Measurements from ENCODE around the gene EMP2. TPM values are rescaled to one million over a fixed set of nuclear protein-coding genes. Genes with fewer than 3 reads are reported as not detected.

Gene EMP2
- total RNA-seq, 4 donors from 2014 or later, result 7.9 to 13.5 (median 11.7) TPM

- no peak for DNase-seq
- no peaks in the 10 kb centered on the region for H3K27me3 ChIP-seq
- no peak for TF ChIP-seq POLR2A (IDR thresholded peaks at IDR 0.05)
- TF ChIP-seq, protein P1, sequence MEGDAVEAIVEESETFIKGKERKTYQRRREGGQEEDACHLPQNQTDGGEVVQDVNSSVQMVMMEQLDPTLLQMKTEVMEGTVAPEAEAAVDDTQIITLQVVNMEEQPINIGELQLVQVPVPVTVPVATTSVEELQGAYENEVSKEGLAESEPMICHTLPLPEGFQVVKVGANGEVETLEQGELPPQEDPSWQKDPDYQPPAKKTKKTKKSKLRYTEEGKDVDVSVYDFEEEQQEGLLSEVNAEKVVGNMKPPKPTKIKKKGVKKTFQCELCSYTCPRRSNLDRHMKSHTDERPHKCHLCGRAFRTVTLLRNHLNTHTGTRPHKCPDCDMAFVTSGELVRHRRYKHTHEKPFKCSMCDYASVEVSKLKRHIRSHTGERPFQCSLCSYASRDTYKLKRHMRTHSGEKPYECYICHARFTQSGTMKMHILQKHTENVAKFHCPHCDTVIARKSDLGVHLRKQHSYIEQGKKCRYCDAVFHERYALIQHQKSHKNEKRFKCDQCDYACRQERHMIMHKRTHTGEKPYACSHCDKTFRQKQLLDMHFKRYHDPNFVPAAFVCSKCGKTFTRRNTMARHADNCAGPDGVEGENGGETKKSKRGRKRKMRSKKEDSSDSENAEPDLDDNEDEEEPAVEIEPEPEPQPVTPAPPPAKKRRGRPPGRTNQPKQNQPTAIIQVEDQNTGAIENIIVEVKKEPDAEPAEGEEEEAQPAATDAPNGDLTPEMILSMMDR (IDR thresholded peaks at IDR 0.05 in 4 of 5, conservative IDR thresholded peaks at IDR 0.05 in 1 of 5), result no peak
- H3K4me3 ChIP-seq, result no peak overlapping the region
- H3K27ac ChIP-seq, result peak overlapping the region in 2 of 4 donors; percentile 87
- no peaks in the 10 kb centered on the region for H3K9me3 ChIP-seq
- in situ Hi-C loops (cut with MboI; ENCODE audit: low sequenced_read_pairs in 4 of 4), result loop anchor here in 2 of 4 donors (10.0 kb wide), 2 partner anchors 51 to 61 kb away; no protein-coding TSS in a partner anchor
- intact Hi-C loops (cut with DNase I; ENCODE audit: low total_unique reads), result loop anchor here (2.0 to 10.0 kb wide), 2 partner anchors 163 to 1481 kb away; partner anchors contain the start of gene HAPSTR1
- peaks cover 39 to 45% of the 10 kb centered on the region in 2 donors for H3K4me1 ChIP-seq
- ATAC-seq, result no peak
- no peaks in the 10 kb centered on the region for H3K36me3 ChIP-seq
Observed at GRCh38 chr16:10575506-10576130, 4.8 kb downstream of the EMP2 start.

DNA sequence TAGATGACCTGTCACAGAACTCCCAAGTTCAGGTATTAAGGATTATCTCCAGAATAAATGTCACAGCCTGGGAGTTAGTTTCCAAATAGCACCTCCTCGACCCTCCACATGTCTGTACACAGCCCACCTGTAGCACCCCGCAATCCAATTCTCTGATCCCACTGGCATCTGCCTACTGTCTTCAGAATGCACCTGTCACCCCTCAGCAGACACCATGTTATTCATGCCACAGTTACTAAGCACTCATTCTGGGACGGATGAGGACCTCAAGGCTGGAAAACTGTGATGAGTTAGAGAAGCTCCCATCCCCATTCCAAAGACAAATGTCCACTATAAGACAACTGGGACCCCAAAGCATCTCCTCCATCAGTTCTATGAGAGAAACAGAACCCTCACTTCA is 7.8 kb downstream of the EMP2 start:
- ATAC-seq (no peak), DNase-seq (no peak)
- Histone ChIP-seq H3K36me3 (no peaks in the 10 kb centered on the region), H3K9me3 (no peaks in the 10 kb centered on the region), H3K4me1 (peaks cover 22 to 49% of the 10 kb centered on the region in 2 donors), H3K27ac (no peak overlapping the region), H3K4me3 (no peak overlapping the region), H3K27me3 (no peaks in the 10 kb centered on the region)
- no peak for TF ChIP-seq POLR2A (IDR thresholded peaks at IDR 0.05)
- in situ Hi-C loops (cut with MboI; ENCODE audit: low sequenced_read_pairs in 4 of 4) (loop anchor here in 2 of 4 donors (10.0 kb wide), 2 partner anchors 48 to 58 kb away; no protein-coding TSS in a partner anchor), intact Hi-C loops (cut with DNase I; ENCODE audit: low total_unique reads) (loop anchor here (10.0 kb wide), 1 partner anchor 1478 kb away; the partner anchor contains the start of gene HAPSTR1)

DNA sequence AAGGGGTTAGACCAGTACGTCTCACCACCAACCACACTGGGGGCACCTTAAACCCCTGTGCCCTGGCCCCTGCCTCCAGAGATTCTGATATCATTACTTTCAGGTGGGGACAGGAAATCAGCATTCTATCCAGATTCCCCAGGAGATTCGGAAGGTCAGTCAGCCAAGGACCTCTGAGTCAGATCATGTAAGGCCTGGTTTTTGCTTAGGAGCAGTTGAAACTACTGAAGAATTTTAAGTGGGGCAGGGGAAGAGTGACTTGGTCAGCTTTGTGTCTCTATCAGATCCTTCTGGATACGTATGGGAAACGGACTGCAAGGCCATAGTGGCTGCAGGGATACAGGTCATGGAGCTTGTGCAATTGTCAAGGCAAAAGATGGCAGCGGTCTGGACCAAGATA is 9.0 kb downstream of the EMP2 start:
- Histone ChIP-seq H3K9me3 (no peaks in the 10 kb centered on the region), H3K4me1 (peaks cover 10 to 40% of the 10 kb centered on the region in 2 donors), H3K4me3 (no peak overlapping the region), H3K27ac (no peak overlapping the region), H3K36me3 (no peaks in the 10 kb centered on the region), H3K27me3 (no peaks in the 10 kb centered on the region)
- intact Hi-C loops (cut with DNase I; ENCODE audit: low total_unique reads), result loop anchor here (10.0 kb wide), 1 partner anchor 1477 kb away; the partner anchor contains the start of gene HAPSTR1
- DNase-seq (no peak), ATAC-seq (no peak)
- no peak for TF ChIP-seq POLR2A (IDR thresholded peaks at IDR 0.05)
- TF ChIP-seq, protein P1 (IDR thresholded peaks at IDR 0.05 in 4 of 5, conservative IDR thresholded peaks at IDR 0.05 in 1 of 5), result no peak
- in situ Hi-C loops (cut with MboI; ENCODE audit: low sequenced_read_pairs in 4 of 4), result loop anchor here in 2 of 4 donors (10.0 kb wide), 2 partner anchors 47 to 57 kb away; no protein-coding TSS in a partner anchor

- Histone ChIP-seq H3K4me3 (no peak overlapping the region), H3K9me3 (no peaks in the 10 kb centered on the region), H3K27ac (peak overlapping the region in 2 of 4 donors; percentile 23 to 26), H3K27me3 (no peaks in the 10 kb centered on the region), H3K4me1 (peaks cover 11 to 46% of the 10 kb centered on the region in 2 donors), H3K36me3 (no peaks in the 10 kb centered on the region)
- no peak for ATAC-seq
- DNase-seq, result no peak
- intact Hi-C loops (cut with DNase I; ENCODE audit: low total_unique reads) (loop anchor here (10.0 kb wide), 1 partner anchor 1475 kb away; the partner anchor contains the start of gene HAPSTR1), in situ Hi-C loops (cut with MboI; ENCODE audit: low sequenced_read_pairs in 4 of 4) (loop anchor here in 2 of 4 donors (10.0 kb wide), 2 partner anchors 45 to 55 kb away; no protein-coding TSS in a partner anchor)
- TF ChIP-seq, protein P1 (IDR thresholded peaks at IDR 0.05 in 4 of 5, conservative IDR thresholded peaks at IDR 0.05 in 1 of 5), result no peak
- no peak for TF ChIP-seq POLR2A (IDR thresholded peaks at IDR 0.05)
Observed at GRCh38 chr16:10569621-10570020, 10.8 kb downstream of the EMP2 start.

DNA sequence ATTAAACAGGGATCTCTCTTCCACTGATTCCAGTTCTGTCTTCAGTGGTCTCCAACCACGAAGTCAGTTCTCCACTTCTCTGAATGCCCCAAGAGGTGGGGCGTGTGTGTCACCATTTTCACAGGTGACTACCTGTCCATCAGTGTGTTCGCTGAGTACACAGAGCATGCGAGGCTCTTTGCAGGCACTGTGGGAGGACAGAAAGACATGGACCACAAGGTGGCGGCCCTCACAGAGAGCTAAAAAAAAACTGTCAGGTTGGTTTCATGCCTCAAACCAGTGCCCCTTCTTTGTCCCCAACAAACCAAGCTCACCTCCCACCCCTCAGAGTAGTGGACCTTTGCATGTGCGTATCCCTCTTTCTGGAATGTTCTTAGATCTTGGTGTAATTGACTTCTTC is 13.8 kb downstream of the EMP2 start:
- in situ Hi-C loops (cut with MboI; ENCODE audit: low sequenced_read_pairs in 4 of 4), result no loop called here
- TF ChIP-seq, protein P1 (IDR thresholded peaks at IDR 0.05 in 4 of 5, conservative IDR thresholded peaks at IDR 0.05 in 1 of 5), result no peak
- no peak for TF ChIP-seq POLR2A (IDR thresholded peaks at IDR 0.05)
- Histone ChIP-seq H3K4me1 (peaks cover 23 to 56% of the 10 kb centered on the region in 2 donors), H3K9me3 (no peaks in the 10 kb centered on the region), H3K4me3 (no peak overlapping the region), H3K36me3 (no peaks in the 10 kb centered on the region), H3K27ac (peak overlapping the region in 1 of 4 donors; percentile 16), H3K27me3 (no peaks in the 10 kb centered on the region)
- intact Hi-C loops (cut with DNase I; ENCODE audit: low total_unique reads), result no loop called here
- no peak for ATAC-seq
- DNase-seq, result no peak
